Hepatocyte (in vitro differentiated cells): ENCODE data around the gene LAMA3. TPM values are rescaled to one million over a fixed set of nuclear protein-coding genes. Genes with fewer than 3 reads are reported as not detected.

ENCODE experiments used
- DNase-seq: peaks from one replicate; pipeline ENCODE4 v3.0.0-alpha.2; 2016; ENCODE audit warnings: low spot score
- H2AFZ ChIP-seq: fragments of 200-600 bp; sonication (generic); 2 replicates; pipeline ENCODE4 v1.6.0; 2016; ENCODE audit warnings: antibody characterized with exemption, mild to moderate bottlenecking
- H3K27ac ChIP-seq: fragments of 200-600 bp; sonication (generic); 2 replicates; pipeline ENCODE4 v1.5.1; 2016; ENCODE audit warnings: mild to moderate bottlenecking
- H3K27me3 ChIP-seq: fragments of 200-600 bp; sonication (generic); 2 replicates; pipeline ENCODE4 v1.6.1; 2016
- H3K36me3 ChIP-seq: fragments of 200-600 bp; sonication (generic); replicated peaks from 2 replicates; pipeline ENCODE4 v1.5.1; 2016; ENCODE audit warnings: low read depth; ENCODE audit not compliant: insufficient read depth
- H3K4me1 ChIP-seq: fragments of 200-600 bp; sonication (generic); 2 replicates; pipeline ENCODE4 v1.5.1; 2016; ENCODE audit warnings: mild to moderate bottlenecking, moderate library complexity; ENCODE audit not compliant: insufficient read depth
- H3K4me2 ChIP-seq: fragments of 200-600 bp; sonication (generic); 2 replicates; pipeline ENCODE4 v1.6.0; 2016
- H3K4me3 ChIP-seq: fragments of 200-600 bp; sonication (generic); 2 replicates; pipeline ENCODE4 v1.5.1; 2016; ENCODE audit warnings: mild to moderate bottlenecking
- H3K79me2 ChIP-seq: fragments of 200-600 bp; sonication (generic); 2 replicates; pipeline ENCODE4 v1.6.0; 2017; ENCODE audit warnings: mild to moderate bottlenecking
- H3K9me2 ChIP-seq: fragments of 200-600 bp; sonication (generic); replicated peaks from 2 replicates; pipeline ENCODE4 v1.6.0; 2017; ENCODE audit warnings: mild to moderate bottlenecking; ENCODE audit not compliant: insufficient read depth
- H3K9me3 ChIP-seq: fragments of 200-600 bp; sonication (generic); 2 replicates; pipeline ENCODE4 v1.5.1; 2016; ENCODE audit warnings: low read depth, mild to moderate bottlenecking
- H4K20me1 ChIP-seq: fragments of 200-600 bp; sonication (generic); 2 replicates; pipeline ENCODE4 v1.6.0; 2016; ENCODE audit warnings: mild to moderate bottlenecking; ENCODE audit not compliant: insufficient read depth, poor library complexity, severe bottlenecking
- CTCF ChIP-seq: fragments of 200-600 bp; sonication (generic); IDR thresholded peaks from 2 replicates; pipeline ENCODE4 v1.5.1; 2016; ENCODE audit warnings: antibody characterized with exemption, mild to moderate bottlenecking; ENCODE audit not compliant: poor library complexity
- EZH2 ChIP-seq: fragments of 200-600 bp; sonication (generic); IDR thresholded peaks from 2 replicates; pipeline ENCODE4 v1.6.1; 2016; ENCODE audit warnings: antibody characterized with exemption, mild to moderate bottlenecking, borderline replicate concordance
- EZH2phosphoT487 ChIP-seq: fragments of 200-600 bp; sonication (generic); IDR thresholded peaks from one replicate; pipeline ENCODE4 v1.6.1; 2018; ENCODE audit warnings: antibody characterized with exemption, mild to moderate bottlenecking, low read depth, moderate library complexity; ENCODE audit not compliant: unreplicated experiment, severe bottlenecking
- WGBS: methylation state at CpG from one replicate; pipeline ENCODE4 v1.1.6; 2016; ENCODE audit warnings: low lambda C conversion rate; ENCODE audit errors: missing lambda C conversion rate; 5-methylcytosine and 5-hydroxymethylcytosine counted together
- polyA plus RNA-seq: library from polyadenylated mRNA; unstranded; fragments of >200 nt; fragmentation: Nextera tagmentation; extraction: Ambion mirVana; gene quantifications from 2 replicates; pipeline ENCODE4 v1.2.1, GENCODE V29; 2016
- total RNA-seq: library from RNA; depleted of rRNA; stranded (reverse); fragments of >200 nt; gene quantifications from 2 replicates; pipeline ENCODE4 v1.2.3, GENCODE V29; 2014

The LAMA3 gene
- total and polyA plus RNA-seq, 2 experiments from 2014 or later, result 29.9 to 52.1 TPM

DNA sequence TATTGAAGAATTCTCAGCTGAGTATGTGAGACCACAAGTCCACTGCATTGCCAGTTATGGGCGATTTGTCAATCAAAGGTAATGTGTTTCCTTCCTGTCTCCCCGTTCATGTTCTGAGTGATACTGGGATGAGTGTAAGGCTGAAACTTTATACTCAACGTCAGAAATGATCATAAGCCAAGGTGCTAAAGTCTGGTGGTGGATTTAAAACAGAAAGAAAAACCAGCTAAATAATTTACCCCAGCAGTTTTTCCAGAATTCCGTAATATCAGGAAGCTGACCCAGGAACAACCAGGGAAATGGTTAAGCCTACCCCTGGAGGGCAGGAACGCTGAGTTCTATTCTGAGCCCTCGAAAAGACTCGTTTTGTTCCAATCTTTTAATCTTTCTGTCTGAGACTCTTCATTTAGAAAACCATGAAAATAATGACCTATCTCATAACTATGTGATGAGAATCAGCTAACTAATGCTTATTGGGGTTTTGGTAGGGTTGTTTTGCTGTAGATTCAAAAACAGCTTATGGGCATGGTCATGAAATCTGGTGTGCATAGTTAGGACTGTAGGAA is 149.6 kb downstream of the LAMA3 start:
- Histone ChIP-seq H3K79me2 (no peaks in the 10 kb centered on the region), H2AFZ (no peak overlapping the region), H4K20me1 (no peaks in the 10 kb centered on the region), H3K4me2 (no peak overlapping the region), H3K27me3 (no peaks in the 10 kb centered on the region), H3K27ac (peak overlapping the region; percentile 47), H3K36me3 (no peaks in the 10 kb centered on the region), H3K4me1 (no peaks in the 10 kb centered on the region), H3K9me2 (no peaks in the 10 kb centered on the region), H3K9me3 (no peaks in the 10 kb centered on the region), H3K4me3 (no peak overlapping the region)
- TF ChIP-seq CTCF, result no peak
- DNase-seq, result no peak
- WGBS, result 72% methylated on average over 7 of the region's 7 CpGs

DNA sequence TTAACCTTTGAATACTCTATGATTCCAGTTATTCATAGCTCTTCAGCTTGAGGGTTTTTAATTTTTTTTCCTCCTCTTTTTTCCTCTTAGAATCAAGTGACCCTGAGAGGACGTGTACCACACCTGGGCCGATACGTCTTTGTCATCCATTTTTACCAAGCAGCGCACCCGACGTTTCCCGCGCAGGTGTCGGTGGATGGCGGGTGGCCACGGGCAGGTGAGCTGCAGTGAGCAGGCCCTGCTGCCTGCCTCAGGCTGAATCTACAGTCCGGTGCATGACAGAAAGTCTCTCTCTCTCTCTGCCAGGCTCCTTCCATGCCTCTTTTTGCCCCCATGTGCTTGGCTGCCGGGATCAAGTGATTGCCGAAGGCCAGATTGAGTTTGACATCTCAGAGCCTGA is 153.1 kb downstream of the LAMA3 start:
- Histone ChIP-seq H3K79me2 (no peaks in the 10 kb centered on the region), H3K9me2 (no peaks in the 10 kb centered on the region), H3K9me3 (no peaks in the 10 kb centered on the region), H3K4me3 (no peak overlapping the region), H3K36me3 (no peaks in the 10 kb centered on the region), H3K27ac (no peak overlapping the region), H3K4me2 (no peak overlapping the region), H4K20me1 (no peaks in the 10 kb centered on the region), H2AFZ (no peak overlapping the region), H3K27me3 (no peaks in the 10 kb centered on the region), H3K4me1 (no peaks in the 10 kb centered on the region)
- TF ChIP-seq CTCF (no peak), EZH2 (no peak), EZH2phosphoT487 (no peak)
- DNase-seq, result no peak
- 98% methylated on average over 14 of the region's 14 CpGs for WGBS

DNA sequence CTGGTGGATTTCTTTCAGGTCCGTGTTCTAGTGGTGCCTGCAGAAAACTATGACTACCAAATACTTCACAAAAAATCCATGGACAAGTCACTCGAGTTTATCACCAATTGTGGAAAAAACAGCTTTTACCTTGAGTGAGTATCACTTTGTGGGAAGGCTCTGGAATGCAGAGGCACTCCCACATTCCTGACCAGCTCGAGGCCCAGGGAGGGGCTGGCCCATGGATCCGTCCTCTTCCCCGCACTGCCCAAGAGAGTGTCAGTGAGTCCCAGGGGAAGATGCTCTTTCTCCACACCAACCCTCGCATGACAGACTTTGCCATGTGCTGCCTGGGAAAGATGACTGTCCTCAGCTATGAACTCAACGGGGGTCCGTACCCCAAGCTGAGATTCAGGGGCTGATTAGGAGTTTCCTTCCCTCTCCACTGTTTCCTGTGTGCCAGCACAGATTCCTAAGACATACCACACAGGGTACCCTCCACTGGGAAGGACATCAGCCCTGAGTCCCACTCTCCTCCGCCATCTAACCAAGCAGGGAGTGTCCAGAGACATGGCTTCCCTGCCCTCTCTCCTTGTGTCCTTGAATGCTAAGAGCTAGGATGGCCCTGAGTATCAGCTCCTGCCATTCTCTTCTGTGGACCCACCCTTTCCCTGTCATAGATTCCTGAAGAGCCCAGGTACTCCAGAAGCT is 155.9 kb downstream of the LAMA3 start:
- WGBS, result 56% methylated on average over 9 of the region's 9 CpGs
- Histone ChIP-seq H4K20me1 (no peaks in the 10 kb centered on the region), H3K79me2 (no peaks in the 10 kb centered on the region), H3K4me1 (peaks cover 5% of the 10 kb centered on the region), H3K4me2 (no peak overlapping the region), H3K27me3 (no peaks in the 10 kb centered on the region), H3K9me2 (no peaks in the 10 kb centered on the region), H3K27ac (peak overlapping the region; percentile 57), H2AFZ (no peak overlapping the region), H3K36me3 (no peaks in the 10 kb centered on the region), H3K9me3 (no peaks in the 10 kb centered on the region), H3K4me3 (no peak overlapping the region)
- TF ChIP-seq EZH2phosphoT487 (no peak), EZH2 (no peak), CTCF (no peak)
- peak; percentile 49 for DNase-seq
